MV-4-11 (cell line): ENCODE data around the gene CAPZA1.
"Not testable (repeated sequence)": the region's sequence is repeated elsewhere in the genome, so short reads cannot be mapped to it uniquely, and the experiment has no call there.

Experiments used
- DNase-seq: peaks from one replicate; lab custom pipeline; 2025; lab: John Stamatoyannopoulos, UW

Gene CAPZA1

DNA sequence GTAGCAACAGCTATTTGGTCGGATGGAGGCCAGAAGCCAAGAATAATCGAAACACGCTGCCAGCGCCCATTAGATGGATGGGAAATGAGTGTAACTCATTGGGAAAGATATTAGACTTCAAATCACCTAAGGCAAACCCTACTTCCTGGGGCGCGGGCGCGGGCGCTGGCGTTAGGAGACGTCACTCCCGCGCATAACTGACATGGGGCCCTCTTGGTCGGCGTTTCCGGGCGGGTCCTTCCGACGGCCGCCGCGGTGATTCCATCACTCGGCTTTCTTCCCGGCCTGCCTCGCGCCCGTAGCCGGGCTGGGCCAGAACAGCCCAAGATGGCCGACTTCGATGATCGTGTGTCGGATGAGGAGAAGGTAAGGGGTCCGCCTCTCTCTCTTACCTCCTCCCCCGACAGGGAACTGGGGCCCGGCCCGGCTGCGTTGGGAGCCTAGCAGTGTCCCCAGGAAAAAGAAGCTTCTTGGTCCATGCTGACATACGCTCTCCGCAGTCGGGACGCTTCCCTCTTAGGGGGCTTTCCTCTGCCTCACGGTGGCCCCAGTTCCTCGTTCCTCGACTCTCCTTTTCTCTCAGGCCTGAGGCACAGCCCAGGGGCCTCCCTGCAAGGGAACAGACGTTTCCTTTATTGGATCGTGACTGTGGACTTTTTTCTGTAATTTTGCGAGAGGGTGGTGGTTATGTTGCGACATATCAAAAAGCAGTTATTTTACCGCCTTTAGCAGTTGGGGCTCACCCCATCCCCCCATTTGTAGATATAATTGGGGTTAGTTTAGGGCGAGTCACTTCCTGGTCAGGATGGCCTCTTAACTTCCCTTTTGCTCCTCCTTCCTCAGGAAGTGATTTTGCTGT is at the start of gene CAPZA1:
TSS of gene CAPZA1 (plus strand) at position 315 of the 859 bp plus-strand sequence. CDS start at position 328, 13 bp downstream.
- DNase-seq: peak; percentile 90

DNA sequence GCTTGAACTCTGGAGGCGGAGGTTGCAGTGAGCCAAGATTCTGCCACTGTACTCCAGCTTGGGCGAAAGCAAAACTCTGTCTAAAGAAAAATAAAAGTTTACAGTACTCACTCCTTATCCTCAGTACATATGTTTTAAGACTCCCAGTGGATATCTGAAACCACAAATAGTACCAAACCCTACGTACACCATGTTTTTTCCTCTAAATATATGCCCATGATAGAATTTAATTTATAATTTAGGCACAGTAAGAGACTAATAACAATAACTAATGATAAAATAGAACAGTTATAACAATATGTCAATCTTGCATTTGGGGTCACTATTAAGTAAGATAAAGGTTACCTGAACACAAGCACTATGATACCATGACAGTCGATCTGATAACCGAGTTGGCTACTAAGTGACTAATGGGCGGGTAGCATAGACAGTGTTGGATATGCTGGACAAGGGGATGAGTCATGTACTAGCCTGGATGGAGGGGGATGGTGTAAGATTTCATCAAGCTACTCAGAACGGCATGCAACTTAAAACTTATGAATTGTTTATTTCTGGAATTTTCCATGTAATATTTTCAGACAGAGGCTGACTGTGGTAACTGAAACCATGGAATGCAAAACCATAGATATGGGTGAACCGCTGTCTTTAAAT is 44.4 kb upstream of the CAPZA1 start:
- no peak for DNase-seq

DNA sequence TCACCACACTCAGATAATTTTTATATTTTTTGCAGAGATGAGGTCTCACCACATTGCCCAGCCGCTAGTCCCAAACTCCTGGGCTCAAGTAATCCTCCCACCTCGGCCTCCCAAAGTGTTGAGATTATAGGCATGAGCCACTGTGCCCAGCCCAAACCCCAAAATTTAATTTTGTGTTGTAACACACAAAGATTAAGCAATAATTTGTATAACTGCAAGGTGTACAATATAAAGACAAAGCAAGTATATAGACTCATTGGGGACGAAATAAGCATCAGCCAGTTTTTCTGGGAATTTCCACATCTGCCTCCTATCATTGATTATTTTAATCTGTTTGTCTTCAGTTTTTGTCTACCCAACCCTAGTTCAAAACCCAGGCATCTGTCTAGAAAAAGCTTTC is 43.4 kb upstream of the CAPZA1 start:
- DNase-seq: no peak

DNA sequence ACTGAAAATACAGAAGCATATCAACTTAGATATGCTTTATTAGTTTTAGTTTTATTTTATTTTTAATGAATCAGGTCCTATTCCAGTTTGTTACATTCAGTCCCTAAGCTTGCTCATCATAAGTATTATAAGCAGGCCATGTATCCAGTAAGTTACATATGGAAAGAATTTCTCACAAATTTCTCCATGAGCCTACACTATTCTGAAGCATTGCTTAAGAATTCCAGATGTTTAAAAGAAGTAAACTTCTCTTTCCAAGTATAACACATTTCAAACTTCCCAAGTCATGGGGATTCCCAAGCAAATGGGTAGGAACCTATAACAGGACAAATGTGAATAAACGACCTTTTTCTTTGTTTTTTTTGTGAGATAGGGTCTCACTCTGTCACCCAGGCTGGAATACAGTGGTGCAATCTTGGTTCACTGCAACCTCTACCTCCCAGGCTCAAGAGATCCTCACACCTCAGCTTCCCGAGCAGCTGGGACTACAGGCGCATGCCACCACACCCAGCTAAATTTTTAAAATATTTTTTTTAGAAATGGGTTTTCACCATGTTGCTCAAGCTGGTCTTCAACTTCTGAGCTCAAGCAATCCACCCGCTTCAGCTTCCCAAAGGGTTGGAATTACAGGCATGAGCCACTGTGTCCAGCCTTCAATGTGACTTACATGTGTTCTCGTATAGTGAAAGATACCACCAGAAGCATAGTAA is 39.7 kb upstream of the CAPZA1 start:
- DNase-seq: no peak

DNA sequence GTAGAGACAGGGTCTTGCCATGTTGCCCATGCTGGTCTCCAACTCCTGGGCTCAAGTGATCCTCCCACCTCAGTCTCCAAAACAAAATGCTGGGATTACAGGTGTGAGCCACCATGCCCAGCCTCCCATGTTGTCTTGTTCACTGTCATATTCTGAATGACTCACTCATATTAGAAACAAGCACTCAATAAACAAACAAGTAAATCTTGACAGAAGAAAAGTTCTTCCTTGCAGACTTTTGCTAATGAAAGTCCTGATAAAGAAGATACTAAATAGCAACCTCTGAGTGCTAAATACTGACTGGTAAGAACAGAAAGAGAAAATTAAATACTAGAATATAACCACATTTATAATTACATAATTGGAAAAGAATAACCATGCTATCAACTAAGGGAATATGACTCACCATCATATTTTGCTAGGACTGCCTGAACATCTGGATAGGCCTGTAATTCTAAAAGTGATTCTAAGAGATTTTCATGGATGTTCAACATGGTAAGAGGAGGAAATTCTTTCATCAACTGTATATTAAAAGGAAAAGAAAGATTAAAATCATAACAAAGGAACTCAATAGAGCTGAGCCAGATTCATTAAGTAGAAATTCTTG is 37.9 kb upstream of the CAPZA1 start:
- DNase-seq: no peak

DNA sequence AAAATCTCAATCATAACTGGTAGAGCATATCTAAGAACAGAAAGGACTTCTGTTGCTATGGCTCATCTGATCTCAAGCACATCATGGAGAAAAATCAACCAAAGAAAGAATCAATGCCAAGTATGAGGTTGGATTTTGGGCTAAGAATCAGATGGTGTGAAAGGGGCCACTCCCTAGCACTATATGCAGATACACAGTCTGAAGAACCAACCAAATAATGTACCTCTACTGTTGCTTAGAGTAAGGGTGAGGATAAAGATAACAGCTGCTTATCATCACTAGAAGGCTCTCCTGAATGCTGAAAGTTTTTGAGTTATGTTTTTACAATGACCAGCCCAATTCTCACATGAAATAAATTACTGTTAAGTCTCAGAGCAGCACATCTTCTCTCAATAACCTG is 36.3 kb upstream of the CAPZA1 start:
- DNase-seq: no peak

DNA sequence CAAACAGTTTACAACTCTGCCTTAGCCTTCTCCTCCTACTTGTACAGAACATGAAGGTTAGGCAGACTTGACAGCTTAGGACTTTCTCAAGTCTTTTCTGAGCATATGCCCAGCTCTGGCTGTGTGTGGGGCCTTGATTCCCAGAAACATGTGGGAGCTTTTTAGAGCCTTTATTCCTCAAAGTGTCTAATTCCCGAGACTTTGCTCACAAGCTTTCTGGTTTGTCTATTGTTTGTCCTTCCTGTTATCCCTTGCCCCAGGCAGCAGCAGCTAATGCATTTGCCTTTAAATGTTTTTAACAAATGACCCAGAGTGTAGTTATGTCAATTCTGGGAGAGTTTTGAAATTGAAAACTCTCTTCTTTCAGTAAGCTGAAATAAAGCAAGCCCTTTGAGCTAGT is 29.9 kb upstream of the CAPZA1 start:
- DNase-seq: no peak

DNA sequence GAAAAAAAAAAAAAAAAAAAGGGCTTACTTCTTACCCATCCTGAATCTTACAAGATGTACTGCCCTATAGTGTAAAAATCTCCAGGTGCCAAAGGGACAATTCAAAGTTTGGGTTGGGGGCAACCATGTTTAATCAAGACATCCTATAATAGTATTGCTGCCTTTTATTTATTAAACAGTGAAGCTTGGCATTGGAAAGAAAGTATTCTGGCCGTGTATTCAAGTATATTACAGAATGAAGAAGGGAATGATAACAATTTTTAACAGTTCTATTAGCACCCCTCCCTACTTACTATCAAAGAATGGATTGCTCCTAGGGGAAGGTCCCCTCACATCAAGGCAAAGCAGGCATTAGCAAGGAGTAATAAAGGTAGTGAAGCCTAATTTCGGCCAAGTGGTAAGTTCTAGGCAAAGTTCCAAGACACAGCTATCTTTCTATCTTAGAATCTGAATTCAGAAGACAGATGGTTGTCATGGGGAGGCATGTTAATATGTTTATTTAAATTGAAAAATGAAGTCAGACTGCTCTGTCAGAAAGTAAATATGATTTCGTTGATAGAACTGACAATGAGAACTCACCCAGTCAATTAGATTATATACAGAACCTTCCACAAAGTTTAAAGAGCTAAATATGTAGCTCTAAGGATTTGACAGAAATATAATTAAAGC is 25.3 kb upstream of the CAPZA1 start:
- DNase-seq: no peak

DNA sequence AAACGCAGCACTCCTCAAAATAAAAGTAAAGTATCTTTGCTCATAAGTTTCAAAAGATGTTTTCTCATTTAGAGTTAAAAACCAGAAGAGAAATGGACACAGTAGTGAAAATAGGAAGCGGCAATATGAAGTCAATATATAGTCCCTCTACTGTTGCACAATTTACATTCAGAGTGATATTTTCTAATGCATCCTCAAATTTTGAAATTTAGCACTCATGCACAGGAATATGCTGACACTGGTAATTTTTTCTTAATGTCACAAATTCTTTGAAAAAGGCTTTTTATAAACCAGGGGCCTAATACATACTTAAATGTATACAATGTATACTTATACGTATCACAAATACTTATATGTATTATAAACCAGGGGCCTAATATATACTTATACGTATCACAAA is 20.2 kb upstream of the CAPZA1 start:
- peak; percentile 34 for DNase-seq

DNA sequence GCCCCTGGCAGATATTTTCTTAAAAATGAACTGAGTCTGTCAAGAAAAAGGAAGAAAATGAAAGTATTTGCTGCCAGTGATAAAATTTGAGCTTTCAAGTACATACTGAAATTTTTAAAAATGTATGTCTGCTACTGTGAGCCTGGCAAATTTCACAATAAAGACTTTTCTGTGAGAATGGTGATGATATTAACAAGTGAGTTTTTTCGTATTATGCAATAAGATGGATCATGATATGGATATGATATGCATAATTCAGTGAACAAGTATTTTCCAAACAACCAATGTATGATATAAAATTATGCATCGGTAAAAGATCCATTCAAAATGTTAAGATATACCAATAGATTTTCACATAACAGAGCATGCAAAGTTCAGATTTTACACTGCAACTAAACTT is 16.6 kb upstream of the CAPZA1 start:
- no peak for DNase-seq

DNA sequence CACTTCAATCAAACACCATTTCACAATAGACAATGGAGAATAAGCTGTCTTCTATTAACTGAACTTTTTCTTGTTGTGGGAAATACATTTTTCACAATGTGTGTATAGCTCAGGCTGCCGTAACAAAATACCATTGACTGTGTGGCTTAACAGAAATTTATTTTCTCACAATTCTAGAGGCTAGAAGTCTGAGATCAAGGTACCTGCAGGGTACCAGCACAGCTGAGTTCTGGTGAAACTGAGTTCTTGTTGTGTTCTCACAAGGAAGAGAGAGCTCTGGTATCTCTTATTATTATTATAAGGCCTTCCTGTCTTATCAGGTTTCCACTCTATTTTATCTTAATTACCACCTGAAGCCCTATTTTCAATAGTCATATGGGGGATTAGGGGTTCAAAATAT is 16.1 kb upstream of the CAPZA1 start:
- DNase-seq: no peak

DNA sequence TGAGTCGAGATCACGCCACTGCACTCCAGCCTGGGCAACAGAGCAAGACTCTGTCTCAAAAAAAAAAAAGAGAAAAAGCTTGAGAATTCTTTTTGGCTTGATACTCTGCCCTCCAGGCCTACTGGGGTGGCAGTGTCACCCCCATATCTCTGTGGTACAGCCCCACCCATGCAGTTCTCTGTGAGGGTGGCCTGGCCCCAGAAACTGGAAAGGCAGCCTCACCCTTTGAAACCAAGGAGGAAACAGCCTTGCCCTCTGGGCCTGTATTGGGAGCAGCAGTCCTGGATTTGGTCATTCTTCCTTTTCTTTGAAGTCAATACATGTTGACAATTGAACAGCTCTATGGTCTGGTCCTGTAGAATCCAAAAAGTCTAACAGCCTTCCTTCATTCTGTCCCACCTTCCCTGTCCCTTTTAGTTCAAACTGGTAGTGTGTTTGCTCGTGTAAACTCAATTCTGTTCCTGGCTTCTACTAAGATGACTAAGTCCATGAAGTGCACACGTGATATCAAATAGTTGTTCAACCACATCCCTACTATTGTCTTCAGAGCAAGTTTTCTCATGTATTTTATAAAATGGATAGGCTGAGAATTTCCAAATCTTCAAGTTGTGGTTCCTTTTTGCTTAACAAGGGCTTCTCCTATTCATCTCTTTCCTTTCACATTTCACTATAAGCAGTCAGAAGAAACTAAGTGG is 13.9 kb upstream of the CAPZA1 start:
- peak; percentile 48 for DNase-seq

DNA sequence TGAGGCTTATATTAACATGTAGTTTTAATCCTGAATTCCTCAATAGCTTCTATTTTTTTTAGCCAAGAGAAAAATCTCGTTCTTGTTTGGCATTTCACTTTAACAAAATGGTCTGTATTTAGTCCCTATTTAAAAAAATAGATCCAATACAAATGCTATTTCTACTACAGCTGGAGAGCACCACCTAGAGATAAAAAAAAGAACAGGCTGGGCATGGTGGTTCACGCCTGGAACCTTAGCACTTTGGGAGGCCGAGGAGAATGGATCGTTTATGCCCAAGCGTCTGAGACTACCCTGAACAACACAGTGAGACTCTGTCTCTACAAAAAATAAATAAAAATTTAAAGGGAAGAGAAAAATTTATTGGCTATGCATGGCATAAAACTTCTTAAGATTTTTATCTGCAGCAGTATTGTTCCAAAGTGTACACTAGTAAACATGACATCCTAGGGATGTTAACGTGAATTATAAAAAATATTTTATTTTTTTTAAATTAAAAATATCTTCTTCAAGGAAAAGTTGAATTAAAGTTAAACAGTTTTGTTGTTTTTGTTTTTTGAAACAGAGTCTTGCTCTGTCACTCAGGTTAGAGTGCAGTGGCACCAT is 5.1 kb upstream of the CAPZA1 start:
- DNase-seq: peak; percentile 65

DNA sequence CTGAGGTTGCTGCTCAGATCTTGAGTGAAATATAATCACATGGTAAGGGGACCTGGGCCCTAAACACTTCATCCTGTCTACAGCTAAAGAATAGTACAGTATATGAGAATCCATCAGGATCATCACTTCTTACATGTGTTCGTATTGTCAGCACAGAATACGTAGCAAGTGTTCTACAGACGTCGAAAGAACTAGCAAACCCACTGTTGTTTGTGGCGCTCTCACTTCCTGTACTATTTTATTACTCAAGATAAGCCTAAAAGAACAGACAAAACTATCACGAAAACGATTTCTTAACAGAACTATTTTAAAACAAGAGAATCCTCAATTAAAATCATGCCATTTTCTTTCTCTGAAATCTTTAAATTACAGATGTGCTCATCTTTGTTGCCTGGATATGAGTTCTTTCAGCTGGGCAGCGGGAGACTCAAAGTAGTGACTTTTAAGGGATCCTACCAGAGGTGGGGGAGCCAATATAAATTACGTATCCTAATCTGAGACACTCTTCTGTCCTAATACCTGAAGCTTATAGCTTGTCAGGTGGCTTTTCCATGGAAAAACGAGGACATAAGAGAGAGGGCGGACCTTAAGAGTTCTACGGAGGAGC is 1.4 kb upstream of the CAPZA1 start:
- peak; percentile 57 for DNase-seq

DNA sequence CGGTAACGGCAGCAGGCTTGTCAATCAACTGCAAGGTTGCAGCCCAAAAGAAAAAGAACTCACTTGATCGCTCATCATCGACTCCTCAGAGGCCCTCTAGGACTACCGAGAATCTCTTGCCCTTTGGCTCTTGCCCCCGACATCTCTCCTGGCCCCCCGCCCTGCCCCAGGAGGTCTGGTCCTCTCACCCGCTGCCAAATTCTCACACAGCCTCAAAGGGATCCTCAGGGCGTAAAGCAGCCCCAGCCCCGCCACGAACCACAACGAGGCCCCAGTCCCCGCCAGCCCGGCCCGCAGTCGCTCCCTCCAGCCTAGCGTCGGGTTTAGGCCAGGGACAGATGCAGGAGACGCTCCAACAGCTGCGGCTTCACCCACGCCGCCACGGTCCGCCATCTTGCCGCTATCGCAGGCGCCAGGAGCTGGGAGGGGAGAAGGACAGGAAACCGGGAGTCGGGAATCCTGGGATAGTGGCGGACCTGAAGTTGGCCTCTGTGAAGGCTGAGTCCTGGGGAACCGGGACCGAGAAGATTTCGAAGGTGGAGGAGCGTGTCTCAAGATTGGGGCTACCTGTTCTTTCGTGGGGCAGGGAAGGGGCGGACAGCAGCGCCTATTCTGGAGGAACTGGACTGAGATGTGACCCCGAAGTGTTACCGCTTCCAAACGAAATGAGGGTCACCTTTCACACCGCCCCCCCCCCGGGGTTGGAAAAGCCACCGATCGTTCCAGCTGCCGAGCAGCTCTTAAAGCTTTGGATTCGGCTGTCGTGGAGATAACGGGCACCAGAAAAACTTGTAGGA is 713 bp upstream of the CAPZA1 start, which contains the start of gene ST7L:
TSS of gene ST7L (minus strand) at position 421 of the 797 bp plus-strand sequence. CDS start at position 393, 28 bp downstream.
- DNase-seq: no peak

DNA sequence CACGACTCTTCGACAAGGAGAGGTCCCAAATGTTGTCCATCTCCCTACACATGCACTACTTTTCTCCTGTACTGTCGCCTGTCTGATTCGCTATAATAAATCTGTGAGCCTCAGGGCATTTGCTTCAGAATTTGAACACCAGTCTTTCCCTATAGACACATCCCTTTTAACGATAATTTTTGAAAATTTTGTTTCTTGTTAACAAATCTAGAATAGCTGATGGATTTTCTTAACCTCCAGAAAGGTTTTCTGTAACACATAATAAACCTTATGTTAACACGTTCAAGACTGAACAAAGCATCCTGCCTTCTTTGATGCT is 704 bp downstream of the CAPZA1 start:
- no peak for DNase-seq

DNA sequence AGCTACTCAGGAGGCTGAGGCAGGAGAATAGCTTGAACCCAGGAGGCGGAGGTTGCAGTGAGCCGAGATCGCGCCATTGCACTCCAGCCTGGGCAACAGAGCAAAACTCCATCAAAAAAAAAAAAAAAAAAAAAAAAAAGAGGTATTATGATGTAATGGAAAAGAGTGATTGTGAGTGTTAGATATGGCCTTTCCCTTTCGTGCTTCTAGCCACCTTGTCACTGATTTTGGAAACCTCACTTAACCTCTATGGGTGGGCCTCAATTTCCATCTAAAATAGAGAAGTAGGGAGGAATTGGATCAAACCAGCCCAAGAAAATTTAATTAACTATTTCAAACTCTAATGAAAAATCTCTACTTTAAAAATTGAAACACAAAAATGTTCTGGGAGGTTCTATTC is 4.9 kb downstream of the CAPZA1 start:
- DNase-seq: not testable (repeated sequence)

DNA sequence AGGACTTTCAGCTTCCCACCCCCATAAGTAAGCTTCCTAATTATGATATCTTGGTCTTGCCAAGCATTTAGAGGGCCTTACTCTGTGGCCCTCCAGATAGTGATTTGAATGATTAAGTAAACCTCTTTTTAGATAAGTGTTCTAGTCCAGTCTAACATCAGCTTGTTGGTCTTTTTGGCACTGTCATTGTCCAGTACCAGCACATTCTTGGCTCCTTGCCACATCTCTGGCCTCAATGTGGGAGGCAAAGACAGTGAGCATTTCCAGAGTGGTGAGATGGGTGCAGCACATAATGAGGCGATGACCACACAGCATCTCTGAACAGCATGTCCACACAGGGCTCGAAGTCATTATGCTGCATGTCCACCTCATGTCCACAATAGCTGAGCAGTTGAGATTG is 6.1 kb downstream of the CAPZA1 start:
- DNase-seq: no peak

DNA sequence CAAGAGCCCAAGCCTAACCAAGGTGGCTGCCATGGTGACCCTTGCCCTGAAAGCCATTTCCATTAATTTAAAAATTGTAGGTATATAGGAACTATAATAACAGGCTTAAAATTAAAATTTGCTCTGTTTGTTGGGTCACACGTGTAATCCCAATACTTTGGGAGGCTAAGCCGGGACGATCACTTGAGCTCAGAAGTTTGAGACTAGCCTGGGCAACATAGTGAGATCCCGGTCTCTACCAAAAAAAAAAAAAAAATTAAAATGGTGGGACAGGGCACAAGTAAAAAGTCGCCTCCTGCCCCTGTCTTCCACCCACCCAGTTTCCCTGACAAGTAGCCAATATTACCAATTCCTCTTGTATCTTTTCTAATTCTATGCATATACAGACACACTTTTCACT is 6.6 kb downstream of the CAPZA1 start:
- DNase-seq: no peak

DNA sequence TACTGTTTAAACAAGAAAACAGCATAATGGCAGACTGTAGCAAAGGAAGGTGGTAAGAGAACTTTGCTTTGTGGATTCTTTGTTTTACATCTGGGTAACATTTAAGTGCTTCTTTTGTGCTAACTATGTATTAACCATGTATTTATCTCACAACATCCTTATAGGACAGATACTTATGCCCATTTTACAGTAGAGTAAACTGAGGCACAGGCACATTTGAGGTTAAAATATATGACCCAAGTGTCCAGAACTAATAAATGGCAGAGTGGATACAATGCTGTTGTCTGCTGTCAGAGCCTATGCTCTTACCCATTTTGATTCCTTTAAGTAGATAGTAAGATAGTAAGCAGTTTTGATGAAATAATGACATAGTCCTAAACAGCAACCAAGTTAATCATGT is 7.3 kb downstream of the CAPZA1 start:
- DNase-seq: no peak
